ENCODE results near the gene ZNF512B. TPM values are rescaled to one million over a fixed set of nuclear protein-coding genes. Genes with fewer than 3 reads are reported as not detected.

Gene ZNF512B
- total RNA-seq, 1 donor from 2014 or later, result 32.2 TPM

DNA sequence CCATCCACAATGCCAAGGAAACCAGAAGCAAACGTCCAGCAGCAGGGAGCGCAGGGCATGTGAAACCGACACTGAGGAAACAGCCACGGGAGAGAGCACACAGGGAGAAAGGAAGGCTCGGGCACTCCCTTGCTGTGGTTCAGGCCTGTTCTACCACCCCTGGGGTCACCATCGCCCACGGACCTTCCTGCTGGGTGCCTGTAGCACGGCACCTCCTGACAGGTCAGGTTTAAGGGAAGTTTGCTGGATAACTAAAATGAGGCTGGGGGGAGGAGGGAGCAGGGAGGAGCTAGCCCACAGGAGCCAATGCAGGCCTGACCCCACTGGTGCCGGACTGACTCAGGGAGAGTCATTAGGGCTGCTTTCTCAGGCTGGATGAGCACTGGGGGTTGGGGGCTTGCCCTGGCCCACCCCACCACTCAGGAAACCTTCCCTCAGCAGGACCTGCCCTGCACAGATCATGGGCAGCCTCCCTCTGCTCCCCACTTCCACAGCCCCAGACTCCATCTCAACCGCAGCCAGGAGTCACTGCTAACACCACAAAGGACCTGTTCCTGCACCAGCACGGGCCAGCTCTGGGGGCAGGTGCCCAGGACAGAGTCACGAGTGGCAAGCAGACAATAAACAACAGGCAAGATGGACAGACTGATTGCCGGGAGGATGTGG, 15.8 kb downstream of the ZNF512B start:
- peaks cover 13% of the 10 kb centered on the region for H3K27me3 Mint-ChIP-seq (ENCODE audit: unreplicated experiment)
- H3K36me3 Mint-ChIP-seq (ENCODE audit: unreplicated experiment), result no peaks in the 10 kb centered on the region
- peaks cover 17% of the 10 kb centered on the region for H3K4me1 Mint-ChIP-seq (ENCODE audit: low read depth, unreplicated experiment)
- peak overlapping the region; percentile 89 for H3K4me3 Mint-ChIP-seq (ENCODE audit: unreplicated experiment)
- TF ChIP-seq CTCF (IDR thresholded peaks at IDR 0.05; ENCODE audit: partially characterized antibody, unreplicated experiment), result no peak
- DNase-seq, result no peak
- H3K9me3 Mint-ChIP-seq (ENCODE audit: unreplicated experiment), result peaks cover 5% of the 10 kb centered on the region
- H3K27ac Mint-ChIP-seq (ENCODE audit: unreplicated experiment), result peak overlapping the region; percentile 80

GRCh38 chr20:63952769-63953168, 17.0 kb downstream of the ZNF512B start:
- TF ChIP-seq CTCF (IDR thresholded peaks at IDR 0.05; ENCODE audit: partially characterized antibody, unreplicated experiment), result no peak
- Mint-ChIP-seq H3K36me3 (ENCODE audit: unreplicated experiment) (no peaks in the 10 kb centered on the region), H3K27me3 (ENCODE audit: unreplicated experiment) (peaks cover 21% of the 10 kb centered on the region), H3K27ac (ENCODE audit: unreplicated experiment) (no peak overlapping the region), H3K9me3 (ENCODE audit: unreplicated experiment) (peaks cover 8% of the 10 kb centered on the region), H3K4me3 (ENCODE audit: unreplicated experiment) (no peak overlapping the region), H3K4me1 (ENCODE audit: low read depth, unreplicated experiment) (peaks cover 25% of the 10 kb centered on the region)
- no peak for DNase-seq

DNA sequence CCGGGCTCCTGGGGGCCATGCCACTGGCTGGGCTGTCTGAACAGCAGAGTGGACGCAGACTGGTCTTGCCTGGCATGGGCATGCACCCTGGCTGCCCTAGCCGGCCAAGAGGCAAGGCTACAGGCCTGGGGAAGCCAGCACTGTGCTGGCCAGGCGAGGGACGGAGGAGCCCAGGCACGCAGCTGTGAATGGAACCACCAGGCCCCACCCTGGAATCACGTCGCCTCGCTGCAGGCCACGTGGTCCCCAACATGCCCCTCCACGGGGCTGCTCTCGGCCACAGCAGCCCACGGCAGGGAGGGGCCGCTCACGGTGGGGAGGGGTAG, 17.6 kb downstream of the ZNF512B start:
- H3K4me1 Mint-ChIP-seq (ENCODE audit: low read depth, unreplicated experiment), result peaks cover 26% of the 10 kb centered on the region
- no peaks in the 10 kb centered on the region for H3K36me3 Mint-ChIP-seq (ENCODE audit: unreplicated experiment)
- no peak for TF ChIP-seq CTCF (IDR thresholded peaks at IDR 0.05; ENCODE audit: partially characterized antibody, unreplicated experiment)
- H3K9me3 Mint-ChIP-seq (ENCODE audit: unreplicated experiment), result peaks cover 8% of the 10 kb centered on the region
- H3K27ac Mint-ChIP-seq (ENCODE audit: unreplicated experiment), result no peak overlapping the region
- peaks cover 23% of the 10 kb centered on the region for H3K27me3 Mint-ChIP-seq (ENCODE audit: unreplicated experiment)
- H3K4me3 Mint-ChIP-seq (ENCODE audit: unreplicated experiment), result no peak overlapping the region
- DNase-seq, result no peak

DNA sequence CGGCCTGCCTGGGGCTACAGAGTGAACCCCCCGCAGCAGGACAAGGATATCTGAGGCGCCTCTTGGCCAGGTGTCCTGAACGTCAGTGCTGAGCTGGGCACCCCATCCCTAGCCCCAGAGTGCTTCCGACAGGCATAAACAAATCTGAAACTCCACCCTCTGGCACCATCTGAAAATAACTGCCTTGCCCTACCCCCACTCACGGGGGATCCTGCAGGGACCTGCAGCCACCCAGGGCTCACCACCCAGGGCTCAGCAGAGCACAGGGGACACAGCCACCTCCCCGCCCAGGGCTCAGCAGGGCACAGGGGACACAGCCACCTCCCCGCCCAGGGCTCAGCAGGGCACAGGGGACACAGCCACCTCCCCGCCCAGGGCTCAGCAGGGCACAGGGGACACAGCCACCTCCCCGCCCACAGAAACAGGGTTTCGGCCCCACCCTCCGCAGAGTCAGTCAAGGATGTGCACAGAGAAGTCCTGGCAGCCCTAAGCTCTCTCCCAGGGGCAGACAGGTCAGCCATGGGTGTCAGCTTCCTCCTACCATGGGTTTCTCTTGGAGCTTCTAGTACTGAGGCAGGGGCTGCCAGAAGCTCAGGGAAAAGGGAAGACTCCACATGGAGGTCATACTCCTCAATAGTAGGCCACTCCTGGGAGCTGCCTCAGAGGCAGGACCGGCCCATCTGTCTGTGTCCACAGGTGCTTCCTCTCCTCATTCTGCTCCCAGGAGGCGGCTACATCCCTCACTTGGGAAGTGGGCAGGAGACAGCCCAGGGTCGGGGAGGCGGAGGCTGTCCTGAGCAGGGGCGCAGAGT, 18.1 kb downstream of the ZNF512B start:
- H3K9me3 Mint-ChIP-seq (ENCODE audit: unreplicated experiment), result peaks cover 8% of the 10 kb centered on the region
- H3K4me3 Mint-ChIP-seq (ENCODE audit: unreplicated experiment), result no peak overlapping the region
- H3K4me1 Mint-ChIP-seq (ENCODE audit: low read depth, unreplicated experiment), result peaks cover 30% of the 10 kb centered on the region
- no peak for TF ChIP-seq CTCF (IDR thresholded peaks at IDR 0.05; ENCODE audit: partially characterized antibody, unreplicated experiment)
- no peak overlapping the region for H3K27ac Mint-ChIP-seq (ENCODE audit: unreplicated experiment)
- H3K27me3 Mint-ChIP-seq (ENCODE audit: unreplicated experiment), result peaks cover 27% of the 10 kb centered on the region
- no peak for DNase-seq
- H3K36me3 Mint-ChIP-seq (ENCODE audit: unreplicated experiment), result no peaks in the 10 kb centered on the region

Data from glutamatergic neuron (in vitro differentiated cells).